ENCODE results near the gene ITIH4.
"Not testable (repeated sequence)": the region's sequence is repeated elsewhere in the genome, so short reads cannot be mapped to it uniquely, and the experiment has no call there.

The ITIH4 gene

DNA sequence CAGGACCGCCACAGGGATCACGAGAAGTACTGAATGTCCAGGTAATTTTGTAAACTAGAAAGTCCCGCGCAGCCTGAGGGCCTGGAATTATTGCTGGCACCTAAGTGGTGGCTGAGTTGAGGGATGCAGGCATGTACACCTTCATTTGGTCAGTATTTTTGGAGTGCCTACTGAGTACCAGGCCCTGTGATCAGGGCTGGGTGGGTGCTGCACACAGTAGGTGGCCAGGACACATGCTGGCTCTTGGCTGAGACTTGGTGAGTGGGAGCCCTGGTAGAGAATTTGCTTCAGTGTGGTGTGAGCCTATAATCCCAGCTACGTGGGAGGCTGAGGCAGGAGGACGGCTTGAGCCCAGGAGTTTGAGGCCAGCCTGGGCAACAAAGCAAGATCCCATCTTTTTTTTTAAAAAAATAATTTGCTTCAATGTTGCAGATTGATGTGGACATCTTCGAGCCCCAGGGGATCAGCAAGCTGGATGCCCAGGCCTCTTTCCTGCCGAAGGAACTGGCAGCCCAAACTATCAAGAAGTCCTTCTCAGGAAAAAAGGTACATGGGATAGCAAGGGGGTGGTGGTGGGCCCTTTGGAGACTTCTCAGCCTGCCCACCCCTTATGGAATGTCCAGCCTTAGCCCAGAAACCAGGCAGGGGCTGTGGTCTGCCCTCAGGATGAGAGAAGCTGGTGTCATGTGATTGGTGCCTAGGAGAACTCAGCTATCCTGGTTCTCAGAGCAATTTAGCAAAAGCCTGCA lies 50.5 kb downstream of the ITIH4 start:
- DNase-seq = no peak

DNA sequence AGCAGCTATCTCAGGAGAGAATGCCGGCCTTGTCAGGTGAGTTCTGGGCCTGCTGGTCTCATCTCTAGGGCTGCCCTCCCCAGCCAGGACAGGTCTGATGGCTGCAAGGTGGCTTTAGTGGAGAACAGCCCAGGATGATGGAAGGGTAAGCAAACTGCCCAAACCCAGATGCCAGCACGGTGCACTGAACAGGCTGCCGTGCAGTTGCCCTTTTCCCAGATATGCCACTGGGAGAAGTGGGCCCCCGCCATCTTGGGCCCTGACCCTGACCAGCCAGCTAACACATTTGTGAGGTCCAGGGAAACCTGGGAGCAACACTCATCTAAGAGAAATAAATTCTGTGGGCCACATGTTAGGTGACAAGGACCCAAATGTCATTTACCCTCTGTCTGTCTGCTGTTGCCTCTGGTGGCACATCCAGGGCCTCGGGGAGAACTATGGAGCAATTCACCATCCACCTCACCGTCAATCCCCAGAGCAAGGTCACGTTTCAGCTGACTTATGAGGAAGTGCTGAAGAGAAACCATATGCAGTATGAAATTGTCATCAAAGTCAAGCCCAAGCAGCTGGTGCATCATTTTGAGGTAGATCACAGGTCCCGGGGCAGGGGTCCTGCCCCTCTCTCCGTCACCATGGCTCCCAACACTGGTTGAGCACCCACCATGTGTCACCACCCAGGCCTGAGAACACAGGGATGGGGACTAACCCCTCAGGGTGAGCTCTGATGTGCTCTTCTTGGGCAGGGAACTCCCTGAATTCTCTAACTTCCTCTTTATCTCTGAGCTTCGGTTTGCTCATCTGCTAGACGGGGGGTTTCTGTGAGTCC lies 51.2 kb downstream of the ITIH4 start:
- no peak for DNase-seq

DNA sequence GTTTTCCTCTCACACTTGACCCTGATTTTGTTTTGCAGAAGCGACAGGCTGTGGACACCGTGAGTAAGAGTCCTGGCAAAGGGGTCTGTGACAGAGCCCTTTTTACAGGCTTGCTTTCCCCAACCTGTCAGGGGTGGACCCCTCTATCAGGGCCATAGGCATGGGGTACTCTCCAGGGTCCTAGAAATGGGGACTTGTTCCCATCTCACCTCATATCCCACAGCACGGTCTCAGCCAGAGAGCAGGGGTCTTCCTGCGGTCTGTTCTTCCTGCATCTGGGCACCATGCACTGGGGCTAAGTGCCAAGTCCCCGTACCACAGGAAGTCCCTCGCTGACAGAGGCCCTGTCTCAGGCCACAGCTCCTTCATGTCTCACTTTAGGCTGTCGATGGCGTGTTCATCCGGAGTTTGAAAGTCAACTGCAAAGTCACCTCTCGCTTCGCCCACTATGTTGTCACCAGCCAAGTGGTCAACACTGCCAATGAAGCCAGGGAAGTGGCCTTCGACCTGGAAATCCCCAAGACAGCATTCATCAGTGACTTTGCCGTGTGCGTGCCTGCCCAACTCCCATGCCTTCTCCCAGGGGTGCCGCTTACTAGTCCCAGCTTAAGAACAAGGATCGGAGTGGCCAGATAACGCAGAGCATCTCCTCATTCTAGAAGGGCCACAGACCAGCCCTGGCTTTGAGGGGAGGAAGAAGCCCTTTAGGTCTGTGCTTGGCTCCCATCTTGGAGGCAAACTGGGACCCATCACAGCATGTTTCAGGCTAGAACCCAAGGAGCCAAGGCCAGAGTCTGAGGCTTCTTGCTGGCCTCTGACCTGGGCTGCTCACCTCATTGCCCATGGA lies 52.3 kb downstream of the ITIH4 start:
- DNase-seq = no peak

DNA sequence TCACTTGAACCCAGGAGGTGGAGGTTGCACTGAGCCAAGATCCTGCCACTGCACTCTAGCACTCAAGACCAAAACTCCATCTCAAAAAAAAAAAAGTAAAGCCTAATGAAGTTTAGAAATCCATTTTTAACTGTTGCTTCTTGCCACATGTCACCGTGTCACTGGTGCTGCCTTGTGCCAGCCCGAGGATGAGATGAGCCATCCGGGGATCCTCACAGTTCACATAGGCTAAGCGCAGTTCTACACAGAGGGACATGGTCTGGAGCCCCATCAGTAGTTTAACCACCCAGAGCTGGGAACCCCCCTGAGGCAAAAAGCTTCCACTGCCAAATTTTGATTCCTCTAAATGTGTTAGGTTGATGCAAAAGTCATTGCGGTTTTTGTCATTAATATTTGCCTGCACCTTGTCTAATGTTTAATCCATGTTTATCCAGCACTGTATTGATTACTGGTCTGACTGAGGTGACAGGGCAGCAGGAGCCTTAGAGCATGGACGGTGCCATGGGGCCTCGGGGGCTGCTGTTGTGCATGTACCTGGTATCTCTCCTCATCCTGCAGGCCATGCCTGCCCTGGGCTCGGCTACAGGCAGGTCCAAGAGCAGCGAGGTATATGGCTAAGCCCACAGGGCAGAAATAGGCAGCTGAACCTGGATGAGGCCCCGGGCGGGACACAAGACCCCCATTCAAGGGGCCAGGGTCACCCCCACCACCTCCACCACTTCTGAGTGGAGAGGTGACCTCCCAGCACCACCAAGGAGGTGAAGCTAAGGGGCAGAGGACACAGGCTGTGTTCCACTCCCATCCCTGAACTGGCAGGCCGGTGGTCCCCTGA lies 53.1 kb downstream of the ITIH4 start, which contains the start of gene ITIH1:
TSS of gene ITIH1 (plus strand) at position 473 of the 832 bp plus-strand sequence. CDS start at position 490, 17 bp downstream.
- no peak for DNase-seq

DNA sequence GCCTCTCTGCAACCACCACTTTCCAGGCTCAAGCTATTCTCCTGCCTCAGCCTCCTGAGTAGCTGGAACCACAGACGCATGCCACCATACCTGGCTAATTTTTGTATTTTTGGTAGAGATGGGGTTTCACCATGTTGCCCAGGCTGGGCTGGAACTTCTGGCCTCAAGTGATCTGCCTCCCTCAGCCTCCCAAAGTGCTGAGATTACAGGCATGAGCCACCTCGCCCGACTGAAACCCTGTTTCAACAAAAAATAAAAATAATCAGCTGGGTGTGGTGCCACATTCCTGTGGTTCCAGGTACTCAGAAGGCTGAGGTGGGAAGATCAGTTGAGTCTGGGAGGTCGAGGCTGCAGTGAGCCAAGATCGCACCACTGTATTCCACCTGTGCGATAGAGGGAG lies 54.0 kb downstream of the ITIH4 start:
- DNase-seq = not testable (repeated sequence)

DNA sequence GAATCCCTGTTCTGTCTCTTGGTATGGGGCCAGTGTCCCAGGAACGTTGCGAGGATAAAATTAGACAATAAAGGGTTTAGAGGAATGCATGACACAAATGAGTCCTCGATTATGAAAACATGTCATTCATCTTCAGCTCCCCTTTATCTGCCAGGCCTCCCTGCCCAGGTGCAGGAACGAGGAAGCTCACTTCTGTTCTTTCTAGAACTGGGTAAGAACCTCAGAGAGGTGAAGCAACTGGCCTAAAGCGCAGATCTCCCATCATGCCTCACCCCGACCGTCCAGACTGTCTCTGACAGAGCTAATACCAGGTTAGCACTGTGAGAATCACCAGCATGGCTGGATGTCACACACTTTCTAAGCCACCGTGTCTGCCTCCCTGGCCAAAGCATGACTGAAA lies 54.6 kb downstream of the ITIH4 start:
- no peak for DNase-seq

DNA sequence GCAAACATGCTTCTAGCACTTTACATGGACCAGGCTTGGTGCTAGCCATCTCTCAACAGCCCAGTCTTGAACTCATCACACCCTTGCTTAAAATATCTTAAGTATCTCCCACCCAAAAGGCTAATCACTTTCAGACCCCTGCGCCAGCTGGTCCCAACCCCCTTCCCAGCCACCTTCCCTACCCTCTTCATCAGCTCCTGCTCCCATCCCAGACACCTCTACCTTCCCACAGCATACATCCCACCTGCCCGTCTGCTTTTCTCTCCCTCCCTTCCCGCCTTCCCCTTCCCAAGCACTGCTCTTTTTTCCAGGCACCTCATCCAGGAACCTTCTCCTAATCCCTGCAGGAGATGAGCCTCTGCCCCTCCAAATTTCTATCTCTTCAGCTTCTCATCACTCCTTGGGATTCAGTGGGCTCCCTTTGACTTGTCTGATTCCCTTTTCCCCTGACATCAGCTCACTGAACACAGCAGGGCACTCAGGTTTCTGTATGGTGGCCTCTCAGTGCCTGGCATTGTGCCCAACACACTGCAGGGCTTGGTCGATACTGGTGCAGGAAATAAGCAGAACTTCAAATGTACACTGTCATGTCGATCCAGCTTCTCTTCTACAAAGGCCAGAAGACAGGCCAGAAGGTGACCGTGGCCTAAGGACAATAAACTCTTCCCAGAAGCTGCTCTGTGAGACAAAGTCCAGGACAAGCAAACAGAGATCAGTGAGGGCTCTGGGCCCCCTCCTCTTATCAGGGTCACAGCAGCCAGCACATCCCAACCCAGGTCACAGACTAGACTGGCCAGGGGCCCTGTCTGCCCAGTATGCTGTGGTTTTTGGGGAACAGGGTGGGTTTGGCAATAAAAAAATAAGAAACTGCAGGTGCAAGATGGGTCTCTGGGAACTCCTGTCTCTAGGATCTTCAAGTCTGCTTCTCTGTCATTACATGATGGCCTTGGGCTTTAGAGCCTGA lies 55.3 kb downstream of the ITIH4 start:
- DNase-seq = no peak

DNA sequence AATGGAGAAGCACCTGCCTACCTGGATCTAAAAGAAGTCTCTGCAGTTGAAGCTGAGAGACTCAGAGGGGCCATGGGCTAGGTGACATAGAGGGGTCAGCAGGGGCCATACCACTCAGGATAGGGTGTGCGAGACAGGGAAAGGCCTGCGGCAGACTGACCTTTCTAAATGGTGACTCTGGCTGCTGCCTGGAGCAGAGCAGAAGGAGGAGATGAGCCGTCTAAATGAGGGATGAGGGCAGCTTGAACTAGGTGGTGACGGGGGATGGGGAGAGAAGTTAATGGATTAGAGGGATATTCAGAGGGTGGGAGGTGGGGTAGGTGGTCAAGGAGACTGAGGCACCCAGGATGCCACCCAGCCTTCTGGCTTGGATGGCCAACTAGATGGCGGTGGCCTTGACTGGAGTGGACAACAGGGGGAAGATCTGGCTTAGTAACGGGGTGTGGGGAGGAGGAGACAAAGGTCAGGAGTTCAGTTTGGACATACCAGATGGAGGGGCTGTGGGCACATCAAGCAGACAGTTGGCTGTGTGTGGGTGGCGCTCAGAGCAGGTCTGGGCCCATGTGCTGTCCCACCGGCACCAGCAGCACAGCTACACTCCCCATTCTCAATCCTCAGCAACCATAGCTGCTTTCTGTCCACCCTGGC lies 56.3 kb downstream of the ITIH4 start:
- DNase-seq = no peak

DNA sequence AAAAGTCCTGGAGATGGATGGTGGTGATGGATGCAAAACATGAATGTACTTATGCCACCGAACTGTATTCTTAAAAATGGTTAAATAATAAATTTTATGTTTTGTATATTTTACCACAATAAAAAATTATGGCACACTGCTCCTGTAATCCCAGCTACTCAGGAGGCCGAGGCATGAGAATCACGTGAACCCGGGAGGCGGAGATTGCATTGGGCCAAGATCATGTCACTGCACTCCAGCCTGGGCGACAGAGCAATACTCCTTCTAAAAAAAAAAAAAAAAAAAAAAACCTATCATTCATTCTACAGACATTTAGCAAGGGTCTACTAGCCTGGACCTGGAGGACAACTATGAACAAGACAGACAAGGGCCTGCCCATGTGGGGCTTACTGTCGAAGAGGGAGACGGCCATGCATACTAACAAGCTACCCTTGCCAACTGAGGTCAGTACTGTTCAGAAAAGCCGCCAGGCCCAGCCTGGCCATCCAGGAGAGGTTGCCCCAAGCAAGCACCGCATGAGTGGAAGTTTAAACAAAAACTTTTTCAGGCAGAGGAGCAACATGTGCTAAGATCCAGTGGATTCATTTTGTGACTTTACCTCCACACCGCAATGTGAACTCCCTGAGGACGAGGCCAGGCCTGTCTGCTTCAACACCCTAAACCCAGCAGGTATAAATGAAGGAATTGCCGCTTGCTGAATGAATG lies 57.0 kb downstream of the ITIH4 start:
- no peak for DNase-seq

DNA sequence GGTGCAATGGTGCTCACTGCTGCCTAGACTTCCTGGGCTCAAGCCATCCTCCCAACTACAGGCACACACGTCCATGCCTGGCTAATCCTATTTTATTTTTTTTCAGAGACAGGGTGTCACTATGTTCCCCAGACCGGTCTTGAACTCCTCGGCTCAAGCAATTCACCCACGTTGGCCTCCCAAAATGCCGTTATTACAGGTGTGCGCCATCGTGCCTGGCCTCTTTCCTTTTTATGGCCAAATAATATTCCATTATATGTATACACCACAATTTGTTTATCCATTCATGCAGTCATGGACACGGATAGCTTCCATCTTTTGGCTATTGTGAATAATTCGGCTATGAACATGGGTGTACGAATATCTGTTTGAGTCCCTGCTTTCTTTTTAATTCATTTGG lies 58.8 kb downstream of the ITIH4 start:
- no peak for DNase-seq

DNA sequence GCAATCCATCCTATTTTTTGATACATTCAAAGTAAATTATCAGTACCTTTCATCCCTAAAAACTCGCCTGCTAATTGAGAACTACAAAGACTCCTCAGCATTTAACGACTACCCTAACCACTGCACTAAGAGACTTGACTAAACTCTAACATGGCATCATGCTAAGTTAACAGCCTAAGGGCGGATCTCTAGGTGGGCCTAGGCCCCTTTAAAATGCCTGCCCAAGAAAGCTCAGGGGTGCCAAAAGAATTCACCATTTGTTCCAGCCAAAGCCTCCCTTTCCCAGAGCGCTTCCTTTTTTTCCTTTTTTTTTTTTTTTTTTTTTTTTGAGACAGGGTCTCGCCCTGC lies 59.2 kb downstream of the ITIH4 start:
- DNase-seq = no peak

DNA sequence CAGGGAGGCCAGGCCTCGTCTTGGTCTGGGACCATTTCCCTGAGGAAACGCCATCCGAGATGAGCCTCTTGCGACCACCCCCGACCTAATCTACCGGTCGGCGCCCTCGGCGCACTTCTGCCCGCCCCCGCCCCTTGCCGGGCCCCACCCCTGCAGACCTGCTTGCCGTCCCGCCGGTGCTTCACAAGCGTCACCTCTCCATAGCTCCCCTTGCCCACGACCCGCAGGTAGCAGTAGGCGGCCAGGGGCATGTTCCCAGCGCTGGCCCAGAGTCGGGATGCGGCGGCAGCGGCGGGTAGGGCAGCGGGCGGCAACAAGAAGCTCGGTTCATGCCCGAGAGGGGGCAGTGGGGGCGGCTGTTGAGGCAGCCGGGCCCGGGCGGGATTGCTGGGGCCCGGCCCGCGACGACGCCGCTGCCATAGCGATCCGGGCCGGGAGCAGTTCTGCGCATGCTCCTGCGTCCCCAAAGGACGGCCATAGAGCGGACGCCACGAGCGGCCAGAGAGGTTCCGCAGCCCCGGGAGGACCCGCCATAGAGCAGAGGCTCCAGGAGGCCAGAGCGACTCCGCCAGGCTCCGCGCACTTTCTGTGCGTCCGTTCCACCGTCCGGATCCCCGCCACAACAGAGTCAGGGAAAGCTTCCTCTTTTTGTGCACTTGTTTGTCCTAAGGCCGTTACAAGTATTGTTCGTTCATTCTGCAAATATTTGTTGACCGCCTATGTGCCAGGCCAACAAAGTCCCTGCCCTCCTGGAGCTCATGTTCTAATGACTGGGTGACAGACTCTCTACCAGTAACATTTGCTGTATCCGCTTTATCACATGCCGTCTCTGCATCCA lies 59.8 kb downstream of the ITIH4 start, which contains the start of gene NEK4:
TSS of gene NEK4 (minus strand) at position 445 of the 838 bp plus-strand sequence. CDS start at position 251, 194 bp downstream.
- peak; percentile 81 for DNase-seq

DNA sequence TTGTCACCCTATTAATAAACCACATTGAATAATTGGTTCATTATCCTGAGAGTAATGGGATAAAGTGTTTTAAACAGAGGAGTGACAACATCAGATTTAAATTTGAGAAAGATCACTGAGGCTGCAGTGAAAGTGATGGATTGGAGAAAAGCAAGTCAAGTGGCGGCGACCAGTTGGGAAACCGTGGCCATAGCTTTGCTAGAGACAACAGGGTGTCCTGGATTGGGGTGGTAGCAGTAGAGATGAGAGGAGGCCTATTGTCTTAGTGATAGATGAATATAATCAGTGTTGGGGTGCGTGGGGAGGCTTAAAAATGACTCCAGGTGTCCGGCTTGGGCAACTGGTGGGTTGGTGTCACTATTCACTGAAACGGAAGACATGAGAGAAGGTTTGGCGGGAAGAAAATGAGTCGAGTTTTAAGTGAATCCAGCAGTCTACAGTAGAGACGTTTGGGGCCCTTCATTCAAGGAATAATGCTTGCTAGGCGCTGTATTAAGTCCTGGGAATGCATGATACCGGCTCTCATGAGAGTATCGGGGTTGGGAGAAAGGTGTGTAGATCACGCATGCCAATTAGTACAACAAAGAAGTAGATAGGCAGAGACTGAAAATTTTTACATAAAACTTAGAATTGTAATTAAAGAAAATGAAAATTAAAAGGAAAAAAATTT lies 60.6 kb downstream of the ITIH4 start:
- DNase-seq = no peak

DNA sequence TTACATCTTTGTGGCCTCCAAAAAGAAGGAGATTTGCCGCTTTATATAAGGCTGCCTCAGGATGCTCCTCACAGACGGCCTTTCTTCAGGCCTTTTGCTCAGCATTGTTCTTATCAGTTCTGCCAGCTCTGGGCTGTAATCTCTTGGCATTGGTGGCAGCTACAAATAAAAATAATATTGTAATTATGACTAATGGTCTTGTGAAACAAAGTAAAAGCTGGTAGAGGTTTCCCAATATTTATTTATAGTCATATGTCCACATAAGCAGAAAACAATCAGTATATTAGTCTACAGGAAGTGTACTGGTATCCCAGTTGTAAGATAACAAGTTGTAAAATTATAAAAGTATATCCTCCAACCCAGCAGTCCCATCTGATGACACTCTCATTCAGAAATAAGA lies 67.0 kb downstream of the ITIH4 start:
- DNase-seq = no peak

Measured in activated naive CD4-positive, alpha-beta T cell treated with anti-CD3 and anti-CD28 coated beads, Interleukin-2, amount 50 U/mL, for 16 hours (primary cell).